ENCODE measurements around the gene MOSMO. TPM values are rescaled to one million over a fixed set of nuclear protein-coding genes. Genes with fewer than 3 reads are reported as not detected.
"Not testable (repeated sequence)": the region's sequence is repeated elsewhere in the genome, so short reads cannot be mapped to it uniquely, and the experiment has no call there.

MOSMO gene
- total and polyA plus RNA-seq, 11 donors: 8.7 to 15.0 (median 11.7) TPM

- WGBS, 4 donors: 92 to 94% (median 93%) methylated on average over 6 of the region's 6 CpGs
- no peak for ATAC-seq
- intact Hi-C loops (cut with DNase I): no loop called here
- H3K4me1 ChIP-seq: peaks cover 0 to 34% (median 8%) of the 10 kb centered on the region in 12 donors
- no peaks in the 10 kb centered on the region for H3K27me3 ChIP-seq
- H3K4me3 ChIP-seq: no peak overlapping the region
- DNase-seq: no peak
- no peak overlapping the region for H3K27ac ChIP-seq
- H3K36me3 ChIP-seq: peaks cover 0 to 15% (median 0%) of the 10 kb centered on the region in 9 donors
- H3K9me3 ChIP-seq: peaks cover 0 to 6% (median 0%) of the 10 kb centered on the region in 12 donors
- no peak for TF ChIP-seq POLR2A (IDR thresholded peaks at IDR 0.05)
- no peak for TF ChIP-seq CTCF (IDR thresholded peaks at IDR 0.05)
Measured at GRCh38 chr16:22030087-22030812, 22.3 kb downstream of the MOSMO start.

- ATAC-seq (no peak), DNase-seq (no peak)
- WGBS, 4 donors: 45 to 93% (median 91%) methylated on average over 2 of the region's 2 CpGs
- Histone ChIP-seq H3K4me3 (no peak overlapping the region), H3K27me3 (no peaks in the 10 kb centered on the region), H3K4me1 (peaks cover 0 to 34% (median 8%) of the 10 kb centered on the region in 12 donors), H3K36me3 (peaks cover 0 to 17% (median 0%) of the 10 kb centered on the region in 9 donors), H3K27ac (no peak overlapping the region), H3K9me3 (peaks cover 0 to 6% (median 0%) of the 10 kb centered on the region in 12 donors)
- intact Hi-C loops (cut with DNase I): no loop called here
- TF ChIP-seq CTCF (IDR thresholded peaks at IDR 0.05): no peak
- TF ChIP-seq POLR2A (IDR thresholded peaks at IDR 0.05): no peak
Measured at GRCh38 chr16:22031483-22032083, 23.7 kb downstream of the MOSMO start.

- peaks cover 0 to 6% (median 0%) of the 10 kb centered on the region in 12 donors for H3K9me3 ChIP-seq
- intact Hi-C loops (cut with DNase I): no loop called here
- WGBS, 4 donors: 87 to 93% (median 92%) methylated on average over 3 of the region's 3 CpGs
- no peak overlapping the region for H3K4me3 ChIP-seq
- no peak overlapping the region for H3K27ac ChIP-seq
- peaks cover 0 to 29% (median 6%) of the 10 kb centered on the region in 9 donors for H3K36me3 ChIP-seq
- H3K4me1 ChIP-seq: peaks cover 0 to 20% (median 1%) of the 10 kb centered on the region in 12 donors
- no peak for ATAC-seq
- H3K27me3 ChIP-seq: no peaks in the 10 kb centered on the region
- no peak for DNase-seq
- TF ChIP-seq POLR2A (IDR thresholded peaks at IDR 0.05) (no peak), CTCF (IDR thresholded peaks at IDR 0.05) (no peak)
Measured at GRCh38 chr16:22034503-22034902, 26.6 kb downstream of the MOSMO start.

- no peak overlapping the region for H3K4me3 ChIP-seq
- WGBS, 4 donors: 56 to 75% (median 70%) methylated on average over 2 of the region's 2 CpGs
- DNase-seq (no peak), ATAC-seq (no peak)
- H3K36me3 ChIP-seq: peaks cover 0 to 29% (median 6%) of the 10 kb centered on the region in 9 donors
- peaks cover 0 to 15% (median 0%) of the 10 kb centered on the region in 12 donors for H3K4me1 ChIP-seq
- no peaks in the 10 kb centered on the region for H3K27me3 ChIP-seq
- TF ChIP-seq CTCF (IDR thresholded peaks at IDR 0.05) (no peak), POLR2A (IDR thresholded peaks at IDR 0.05) (no peak)
- intact Hi-C loops (cut with DNase I): no loop called here
- no peak overlapping the region for H3K27ac ChIP-seq
- H3K9me3 ChIP-seq: peaks cover 0 to 6% (median 0%) of the 10 kb centered on the region in 12 donors
Measured at GRCh38 chr16:22035153-22035552, 27.2 kb downstream of the MOSMO start.

GRCh38 chr16:22043882-22044281 lies 36.0 kb downstream of the MOSMO start:
- H3K36me3 ChIP-seq; H3K4me3 ChIP-seq; H3K27me3 ChIP-seq; DNase-seq; H3K27ac ChIP-seq; intact Hi-C loops (cut with DNase I); H3K9me3 ChIP-seq; ATAC-seq: not testable (repeated sequence)
- H3K4me1 ChIP-seq: peaks cover 0 to 17% (median 7%) of the 10 kb centered on the region in 12 donors
- 84 to 95% (median 94%) methylated on average over 3 of the region's 3 CpGs for WGBS, 4 donors

GRCh38 chr16:22045888-22046287 lies 38.0 kb downstream of the MOSMO start:
- DNase-seq: peak in 1 of 5 donors; percentile 8
- H3K36me3 ChIP-seq; H3K4me3 ChIP-seq; intact Hi-C loops (cut with DNase I); H3K9me3 ChIP-seq; H3K27me3 ChIP-seq: not testable (repeated sequence)
- WGBS, 4 donors: 33 to 42% (median 38%) methylated on average over 5 of the region's 5 CpGs
- Histone ChIP-seq H3K27ac (peak overlapping the region in 7 of 12 donors; percentile 12 to 66 (median 45)), H3K4me1 (peaks cover 0 to 19% (median 7%) of the 10 kb centered on the region in 12 donors)
- peak; percentile 24 to 62 (median 40) for ATAC-seq

All from heart left ventricle (tissue), 16 donors.